DMS79 (cell line): ENCODE measurements around the gene PYCR2.
A peak's percentile ranks its signal among the peaks of the same experiment; 100 is the strongest.
"Not testable (repeated sequence)": the region's sequence is repeated elsewhere in the genome, so short reads cannot be mapped to it uniquely, and the experiment has no call there.

Experiments used
- DNase-seq: peaks from one replicate; lab custom pipeline; 2025; lab: John Stamatoyannopoulos, UW

The PYCR2 gene

DNA sequence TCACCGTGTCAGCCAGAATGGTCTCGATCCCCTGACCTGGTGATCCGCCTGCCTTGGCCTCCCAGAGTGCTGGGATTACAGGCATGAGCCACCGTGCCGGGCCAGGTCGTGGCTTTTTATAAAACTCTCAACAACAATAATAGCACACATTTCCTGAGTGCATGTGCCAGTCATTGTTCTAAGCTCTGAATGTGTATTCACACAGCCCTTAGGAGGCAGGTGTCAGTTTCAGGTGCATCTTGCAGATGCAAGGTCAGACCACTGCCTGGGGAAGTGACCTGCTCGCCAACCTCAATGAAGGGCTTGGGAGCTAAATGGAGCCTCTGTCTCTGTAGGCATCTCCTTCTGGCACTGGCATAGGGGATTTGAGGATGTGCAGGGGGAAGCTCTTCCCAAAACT, 18.5 kb upstream of the PYCR2 start:
- DNase-seq, result no peak

DNA sequence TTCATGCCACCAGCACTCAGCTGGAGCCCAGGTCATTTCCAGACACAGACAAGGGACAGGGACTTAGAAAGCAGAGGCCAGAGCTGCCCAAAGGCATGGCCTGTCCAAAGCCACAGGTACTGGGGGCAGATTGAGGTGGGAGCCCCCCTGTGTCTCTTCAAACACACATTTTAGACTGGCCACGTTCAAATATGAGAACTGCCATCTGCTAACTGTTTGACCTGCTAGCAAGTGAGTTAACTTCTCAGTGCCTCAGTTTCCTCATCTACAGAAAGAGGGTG, 17.8 kb upstream of the PYCR2 start:
- no peak for DNase-seq

DNA sequence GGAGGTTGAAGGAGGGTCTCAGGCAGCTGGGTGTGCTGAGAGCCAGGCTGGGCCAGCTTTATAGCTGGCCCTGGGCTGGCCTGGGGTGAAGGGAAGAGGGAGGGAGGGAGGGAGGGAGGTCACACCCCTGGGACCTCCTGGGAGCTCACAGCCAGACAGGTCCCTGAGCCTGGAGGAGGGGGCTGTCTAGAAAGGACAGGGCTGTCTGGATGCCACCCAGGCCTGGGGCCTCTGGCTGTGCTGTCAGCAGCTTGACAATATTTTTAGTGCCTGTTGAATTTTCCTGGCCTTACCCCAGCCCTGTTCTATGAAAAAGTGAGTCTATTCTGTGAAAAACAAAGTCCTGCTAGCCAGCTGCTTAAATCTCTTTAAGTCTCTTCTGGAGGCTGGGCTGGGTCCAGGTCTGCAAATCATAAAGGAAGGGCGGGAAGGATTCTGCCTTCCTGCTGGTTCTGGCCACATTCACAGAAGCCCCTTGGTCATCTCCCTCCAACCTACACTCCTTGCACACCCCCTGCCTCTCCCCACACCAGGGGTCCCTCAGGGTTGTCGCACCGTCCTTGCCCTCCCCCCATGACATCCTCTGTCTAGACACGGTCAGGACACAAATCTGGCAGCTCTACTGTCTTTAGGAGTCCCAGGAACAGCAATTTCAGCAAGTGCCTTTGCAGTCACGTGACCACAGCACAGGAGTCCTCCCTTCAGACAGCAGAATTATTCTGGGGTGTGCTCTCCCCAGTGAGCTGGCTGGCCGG, 17.3 kb upstream of the PYCR2 start, which contains the start of gene LEFTY2:
Gene LEFTY2 (minus strand): TSS at position 34 of the 755 bp plus-strand sequence. CDS start 80 bp downstream, outside the sequence.
- no peak for DNase-seq

DNA sequence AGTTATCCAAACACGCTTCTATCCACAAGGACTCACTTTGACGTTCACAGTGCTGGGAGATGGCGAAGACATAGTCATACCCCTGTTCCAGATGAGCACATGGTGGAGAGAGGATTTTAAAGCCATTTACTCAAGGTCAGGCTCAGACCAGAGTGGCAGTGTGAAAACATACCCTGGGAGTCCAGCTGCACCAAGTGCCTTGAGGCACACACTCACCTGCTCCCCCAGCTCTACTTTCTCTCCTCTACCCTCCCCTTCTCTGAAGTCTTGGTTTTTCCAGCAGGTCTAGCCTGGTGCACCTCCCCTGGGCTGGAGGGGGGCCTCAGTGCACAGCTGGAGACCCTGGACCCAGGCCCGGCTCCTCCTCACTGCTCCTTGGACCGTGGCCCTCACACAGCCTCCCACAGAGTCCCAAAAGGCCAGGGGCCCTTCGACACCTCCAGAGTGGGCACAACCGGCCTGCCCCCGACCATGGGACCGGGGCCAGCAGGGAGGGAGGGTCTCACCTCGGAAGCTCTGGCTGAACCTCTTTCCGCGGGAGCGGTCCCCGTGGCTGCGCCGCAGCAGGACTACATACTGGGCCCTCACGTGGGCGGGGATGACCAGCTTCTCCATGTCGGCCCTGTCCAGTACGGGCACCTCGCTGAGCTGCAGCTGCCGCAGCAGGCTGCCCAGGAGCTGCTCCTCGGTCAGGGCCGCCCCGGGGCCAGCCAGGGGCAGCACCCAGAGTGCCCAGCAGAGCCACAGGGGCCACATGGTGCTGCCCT, 16.5 kb upstream of the PYCR2 start:
- no peak for DNase-seq

DNA sequence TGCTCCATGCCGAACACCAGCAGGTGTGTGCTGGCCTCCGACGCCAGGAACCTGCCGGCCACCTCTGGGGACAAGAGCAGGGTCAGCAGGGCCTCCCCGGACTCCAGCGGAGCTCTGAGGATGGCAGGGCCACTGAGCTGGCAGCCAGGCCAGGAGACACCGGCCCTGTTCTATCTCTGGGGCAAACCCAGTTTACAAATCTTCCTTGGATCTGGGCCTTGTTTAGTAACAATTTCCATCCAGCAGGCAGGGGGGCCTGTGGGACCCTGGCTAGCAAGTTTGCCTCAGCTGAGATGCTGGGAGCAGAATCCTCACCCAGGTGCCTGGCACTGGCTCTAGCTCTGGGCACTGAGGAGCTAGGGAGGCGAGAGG, 15.9 kb upstream of the PYCR2 start:
- not testable (repeated sequence) for DNase-seq

DNA sequence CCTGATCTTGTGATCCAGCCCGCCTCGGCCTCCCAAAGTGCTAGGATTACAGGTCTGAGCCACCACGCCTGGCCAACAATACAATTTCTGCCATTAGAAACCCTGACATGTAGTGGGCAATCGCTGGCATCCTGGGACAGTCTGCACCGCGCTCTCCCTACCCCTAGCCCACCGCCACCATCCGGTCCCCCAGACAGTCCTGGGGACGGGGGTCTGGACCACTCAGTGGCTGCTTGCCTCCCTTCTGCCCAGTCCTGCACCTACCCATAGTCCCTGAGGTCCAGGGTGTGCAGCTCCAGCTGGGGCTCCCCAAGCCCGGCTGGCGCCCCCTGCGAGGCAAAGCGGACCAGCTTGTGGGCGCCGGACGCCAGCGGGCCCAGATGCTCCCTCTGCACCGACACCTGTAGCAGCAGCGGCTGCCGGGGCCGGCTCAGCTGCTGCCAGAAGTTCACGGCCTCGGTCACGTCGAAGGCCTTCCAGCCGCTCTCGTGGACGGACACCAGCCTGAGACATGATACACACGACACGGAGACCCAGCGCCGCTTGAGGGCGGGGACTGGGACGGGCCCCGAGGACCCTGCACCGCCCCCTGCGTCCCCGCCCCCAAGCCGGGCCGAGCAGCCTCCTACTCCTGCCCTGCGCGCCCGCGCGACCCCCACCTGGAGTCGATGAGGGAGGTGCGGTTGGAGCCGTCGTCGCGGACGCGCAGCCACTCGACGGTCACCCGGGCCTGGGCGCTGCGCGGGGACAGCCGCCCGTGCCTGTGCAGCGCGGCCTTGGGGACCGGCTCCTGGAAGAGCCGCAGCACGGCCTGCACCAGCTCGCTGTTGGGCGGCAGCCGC, 15.3 kb upstream of the PYCR2 start:
- not testable (repeated sequence) for DNase-seq

DNA sequence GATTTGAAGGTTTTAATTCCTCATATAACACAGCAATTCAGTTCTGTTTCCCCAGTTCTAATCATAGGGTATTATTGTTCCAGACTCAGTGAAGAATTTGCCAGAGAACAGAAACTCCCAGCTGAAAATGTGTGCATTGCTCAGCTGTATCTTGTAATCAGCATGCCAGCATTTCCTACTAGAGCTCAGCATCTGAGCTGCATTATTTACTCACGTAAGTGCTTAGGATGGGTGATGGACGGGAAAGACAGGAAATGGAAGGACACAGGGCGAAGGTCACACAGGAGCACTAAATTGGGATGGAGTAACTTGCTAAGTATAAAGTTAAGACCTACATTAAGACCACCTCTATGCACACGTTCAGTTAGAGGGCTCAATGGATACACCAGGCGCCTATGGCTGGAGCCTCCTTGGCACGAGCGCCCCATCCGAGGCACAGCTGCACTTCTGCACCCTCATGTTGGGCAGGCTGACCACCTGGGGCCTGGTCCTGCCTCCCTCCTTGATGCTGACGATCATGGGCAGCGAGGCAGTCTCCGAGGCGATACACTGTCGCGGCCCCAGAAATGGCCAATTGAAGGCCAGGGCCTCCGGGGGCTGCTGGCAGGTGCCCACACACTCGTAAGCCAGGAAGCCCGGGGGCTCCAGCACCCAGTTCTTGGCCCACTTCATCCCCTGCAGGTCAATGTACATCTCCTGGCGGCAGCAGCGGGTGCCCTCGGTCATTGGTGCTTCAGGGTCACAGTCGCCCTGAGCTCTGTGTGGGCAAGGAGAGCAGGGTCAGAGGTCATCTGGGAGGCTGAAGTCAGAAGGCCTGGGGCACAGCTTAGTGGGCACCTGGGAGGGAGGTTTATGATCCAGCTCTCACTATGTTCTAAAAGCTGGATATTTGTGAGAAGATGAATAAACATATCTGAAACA, 13.3 kb upstream of the PYCR2 start:
- no peak for DNase-seq

DNA sequence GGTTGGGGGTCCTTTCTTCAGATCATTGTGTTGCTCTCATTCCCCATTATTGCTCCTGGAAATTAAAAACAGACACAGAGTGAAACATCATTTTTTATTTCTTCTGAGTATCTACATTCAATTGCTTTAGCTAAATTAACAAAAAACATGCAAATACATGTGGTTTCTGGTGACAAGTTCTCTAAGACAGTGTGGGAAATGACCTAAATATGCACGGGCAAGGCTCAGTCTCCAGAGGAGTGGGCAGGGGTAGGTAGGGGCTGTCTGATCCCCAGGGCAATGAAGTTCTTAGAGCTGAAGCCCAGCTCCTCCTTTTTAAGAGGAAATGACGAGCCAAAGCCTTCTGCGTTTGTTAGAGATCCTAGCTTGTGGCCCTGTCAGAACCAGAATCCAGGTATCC, 12.5 kb upstream of the PYCR2 start:
- no peak for DNase-seq

DNA sequence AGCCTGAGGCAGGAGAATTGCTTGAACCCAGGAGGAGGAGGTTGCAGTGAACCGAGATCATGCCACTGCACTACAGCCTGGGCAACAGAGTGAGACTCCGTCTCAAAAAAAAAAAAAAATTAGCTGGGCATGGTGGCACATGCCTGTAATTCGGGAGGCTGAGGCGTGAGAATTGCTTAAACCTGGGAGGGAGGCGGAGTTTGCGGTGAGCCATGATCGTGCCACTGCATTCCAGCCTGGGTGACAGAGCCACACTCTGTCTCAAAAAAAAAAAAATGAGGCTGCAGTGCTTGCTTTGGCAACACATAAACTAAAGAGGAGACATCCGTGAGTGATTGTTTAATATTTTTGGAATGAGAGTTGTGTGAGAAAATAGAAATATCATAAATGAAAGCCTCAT, 12.0 kb upstream of the PYCR2 start:
- DNase-seq, result not testable (repeated sequence)

DNA sequence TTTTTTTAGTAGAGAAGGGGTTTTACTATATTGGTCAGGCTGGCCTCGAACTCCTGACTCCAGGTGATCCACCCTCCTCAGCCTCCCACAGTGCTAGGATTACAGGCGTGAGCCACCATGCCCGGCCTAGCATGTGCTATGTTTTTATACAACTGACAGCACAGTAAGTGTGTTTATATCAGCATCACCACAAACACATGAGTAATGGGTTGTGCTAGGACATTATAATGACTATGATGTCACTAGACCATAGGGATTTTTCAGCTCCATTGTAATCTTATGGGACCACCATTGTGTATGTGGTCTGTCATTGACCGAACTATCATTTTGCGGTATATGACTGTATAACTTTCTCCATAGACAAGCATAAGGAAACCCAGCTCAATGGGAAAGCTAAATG, 10.7 kb upstream of the PYCR2 start:
- no peak for DNase-seq

DNA sequence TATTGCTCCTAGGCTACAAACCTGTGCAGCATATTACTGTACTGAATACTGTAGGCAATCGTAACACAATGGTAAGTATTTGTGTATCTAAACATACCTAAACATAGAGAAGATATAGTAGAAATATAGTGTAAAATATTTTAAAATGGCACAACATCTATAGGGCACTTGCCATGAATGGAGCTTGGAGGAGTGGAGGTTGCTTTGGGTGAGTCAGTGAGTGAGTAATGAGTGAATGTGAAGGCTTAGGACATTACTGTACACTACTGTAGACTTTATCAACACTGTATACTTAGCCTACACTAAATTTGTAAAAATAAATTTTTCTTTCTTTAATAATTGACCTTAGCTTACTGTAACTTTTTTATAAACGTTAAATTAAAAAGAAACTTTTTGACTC, 9.0 kb upstream of the PYCR2 start:
- no peak for DNase-seq

DNA sequence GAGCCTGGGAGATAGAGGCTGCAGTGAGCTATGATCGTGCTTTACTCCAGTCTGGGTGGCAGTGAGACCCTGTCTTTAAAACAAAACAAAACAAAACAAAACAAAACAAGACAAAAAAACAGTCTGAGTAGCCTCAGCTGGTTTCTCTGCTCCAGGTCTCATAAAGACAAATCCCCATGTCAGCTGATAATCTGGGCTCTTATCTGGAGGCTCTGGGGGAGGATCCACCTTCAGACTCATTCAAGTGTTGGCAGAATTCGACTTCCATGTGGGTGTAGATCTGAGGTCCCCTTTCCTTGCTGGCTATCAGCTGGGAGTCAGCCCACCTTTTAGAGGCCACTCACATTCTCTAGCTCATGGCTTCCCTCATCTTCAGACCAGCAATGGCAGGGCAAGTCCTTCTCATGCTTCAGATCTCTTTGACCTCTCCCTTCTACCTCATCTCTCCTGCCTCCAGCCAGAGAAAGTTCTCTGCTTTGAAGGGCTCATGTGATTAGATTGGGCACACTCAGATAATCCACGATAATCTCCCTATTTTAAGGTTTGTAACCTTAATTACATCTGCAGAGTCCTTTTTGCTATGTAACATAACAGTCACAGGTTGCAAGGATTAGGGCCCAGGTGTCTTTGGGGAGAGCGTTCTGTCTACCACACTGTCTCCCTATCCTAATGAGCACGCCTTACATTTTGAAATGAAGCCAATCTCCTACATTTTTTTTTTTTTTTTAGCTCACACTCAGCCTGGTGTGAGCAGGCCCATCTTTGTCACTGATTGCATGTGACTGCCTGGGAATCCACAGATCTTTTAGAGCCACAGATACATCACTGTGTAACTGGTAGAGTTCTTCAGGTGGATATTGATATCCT, 7.5 kb upstream of the PYCR2 start:
- no peak for DNase-seq

DNA sequence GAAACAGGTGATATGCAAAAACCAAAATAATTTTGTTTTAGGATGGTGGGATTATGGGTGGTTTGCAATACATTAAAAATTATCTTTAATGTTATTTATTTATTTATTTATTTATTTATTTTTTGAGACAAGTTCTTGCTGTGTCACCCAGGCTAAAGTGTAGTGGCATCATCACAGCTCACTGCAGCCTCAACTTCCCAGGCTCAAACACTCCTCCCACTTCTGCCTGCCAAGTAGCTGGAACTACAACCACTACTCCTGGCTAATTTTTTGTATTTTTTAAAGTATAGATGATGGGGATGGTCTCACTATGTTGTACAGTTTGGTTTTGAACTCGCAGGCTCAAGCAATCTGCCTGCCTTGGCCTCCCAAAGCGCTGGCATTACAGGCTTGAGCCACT, 6.5 kb upstream of the PYCR2 start:
- no peak for DNase-seq

DNA sequence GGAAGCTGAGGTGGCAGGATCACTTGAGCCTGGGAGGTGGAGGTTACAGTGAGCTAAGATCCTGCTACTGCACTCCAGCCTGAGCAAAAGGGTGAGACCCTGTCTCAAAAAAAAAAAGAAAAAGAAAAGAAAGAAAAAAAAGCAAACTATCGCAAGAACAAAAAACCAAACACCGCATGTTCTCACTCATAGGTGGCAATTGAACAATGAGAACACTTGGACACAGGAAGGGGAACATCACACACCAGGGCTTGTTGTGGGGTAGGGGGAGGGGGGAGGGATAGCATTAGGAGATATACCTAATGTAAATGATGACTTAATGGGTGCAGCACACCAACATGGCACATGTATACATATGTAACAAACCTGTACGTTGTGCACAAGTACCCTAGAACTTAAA, 5.4 kb upstream of the PYCR2 start:
- DNase-seq, result not testable (repeated sequence)

DNA sequence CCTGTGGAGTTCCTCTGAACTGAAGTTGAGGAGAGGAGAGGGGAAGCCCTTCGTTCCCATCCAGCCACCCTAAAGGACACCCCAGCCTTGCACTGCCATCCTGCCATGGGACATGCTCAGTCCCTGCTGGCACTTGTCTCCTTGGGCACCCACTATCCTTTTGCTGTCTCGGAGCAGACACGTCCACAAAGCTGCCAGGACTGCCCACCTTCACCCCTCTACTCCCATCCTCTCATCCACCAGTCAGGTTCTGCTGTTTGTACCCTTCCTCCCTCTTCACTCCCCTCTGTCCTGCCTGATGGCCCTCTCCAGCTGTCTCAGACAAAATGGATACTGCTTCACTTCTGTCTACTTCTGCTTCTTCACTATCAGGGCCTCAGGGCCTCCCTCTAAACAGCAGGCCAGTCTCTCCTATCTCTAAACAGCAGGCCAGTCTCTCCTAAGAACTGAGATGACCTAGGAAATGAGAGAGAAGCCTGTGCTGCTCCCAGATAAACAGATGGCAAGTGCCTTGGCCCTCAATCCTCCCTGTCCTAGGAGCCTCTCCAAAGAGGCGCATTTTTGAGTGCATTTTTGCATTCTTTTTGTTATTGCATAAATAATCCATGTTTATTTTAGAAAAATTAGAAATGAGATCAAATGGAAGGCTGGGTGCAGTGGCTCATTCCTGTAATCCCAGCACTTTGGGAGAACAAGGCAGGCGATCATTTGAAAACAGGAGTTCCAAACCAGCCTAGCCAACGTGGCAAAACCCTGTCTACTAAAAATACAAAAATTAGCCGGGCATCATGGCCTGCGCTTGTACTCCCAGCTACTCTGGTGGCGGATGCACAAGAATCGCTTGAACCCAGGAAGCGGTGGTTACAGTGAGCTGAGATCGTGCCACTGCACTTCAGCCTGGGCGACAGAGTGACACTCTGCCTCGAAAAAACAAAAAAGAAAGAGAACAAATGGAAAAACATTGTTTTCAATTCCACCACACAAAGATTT, 4.4 kb upstream of the PYCR2 start:
- DNase-seq, result no peak

DNA sequence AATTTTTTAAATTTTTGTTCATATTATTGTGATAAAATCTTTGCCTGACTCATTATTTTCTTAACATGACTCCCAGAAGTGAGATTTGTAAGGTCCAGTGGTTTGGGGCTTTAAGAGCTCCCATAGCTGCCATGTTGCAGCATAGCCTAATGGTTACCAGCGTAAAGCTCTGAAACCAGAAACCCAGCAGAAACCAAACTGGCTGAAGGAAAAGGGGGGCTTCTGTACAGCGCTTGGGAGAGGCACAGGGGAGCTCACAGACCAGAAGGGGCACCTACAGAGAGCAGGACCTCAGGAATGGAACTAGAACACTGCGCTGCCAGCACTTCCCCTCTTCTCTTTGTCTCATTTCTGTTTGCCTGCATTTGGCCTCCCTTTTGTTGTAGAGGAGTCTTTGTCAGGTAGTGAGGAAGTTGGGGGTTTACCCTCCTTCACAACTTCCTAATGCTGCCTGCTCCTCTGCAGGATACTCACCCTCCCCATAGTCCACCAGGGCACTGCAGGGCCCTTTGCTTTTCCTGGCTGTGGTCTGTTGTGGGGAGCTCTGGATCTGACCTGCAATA, 2.6 kb upstream of the PYCR2 start:
- no peak for DNase-seq

DNA sequence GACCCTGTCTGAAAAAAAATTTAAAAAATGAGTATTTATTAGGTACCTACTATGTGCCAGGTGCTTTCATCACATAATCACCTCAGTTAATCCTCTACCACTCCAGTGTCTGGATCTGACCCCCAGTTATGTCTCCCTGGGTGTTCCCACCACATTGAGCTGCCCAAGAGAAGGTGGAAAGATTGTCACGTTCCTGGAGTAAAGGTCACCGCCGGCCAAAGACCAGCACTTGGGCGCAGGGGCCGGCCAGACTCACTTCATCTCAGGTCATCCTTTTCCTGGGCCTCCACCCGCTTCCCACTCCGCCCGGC, 714 bp downstream of the PYCR2 start:
- DNase-seq, result no peak

DNA sequence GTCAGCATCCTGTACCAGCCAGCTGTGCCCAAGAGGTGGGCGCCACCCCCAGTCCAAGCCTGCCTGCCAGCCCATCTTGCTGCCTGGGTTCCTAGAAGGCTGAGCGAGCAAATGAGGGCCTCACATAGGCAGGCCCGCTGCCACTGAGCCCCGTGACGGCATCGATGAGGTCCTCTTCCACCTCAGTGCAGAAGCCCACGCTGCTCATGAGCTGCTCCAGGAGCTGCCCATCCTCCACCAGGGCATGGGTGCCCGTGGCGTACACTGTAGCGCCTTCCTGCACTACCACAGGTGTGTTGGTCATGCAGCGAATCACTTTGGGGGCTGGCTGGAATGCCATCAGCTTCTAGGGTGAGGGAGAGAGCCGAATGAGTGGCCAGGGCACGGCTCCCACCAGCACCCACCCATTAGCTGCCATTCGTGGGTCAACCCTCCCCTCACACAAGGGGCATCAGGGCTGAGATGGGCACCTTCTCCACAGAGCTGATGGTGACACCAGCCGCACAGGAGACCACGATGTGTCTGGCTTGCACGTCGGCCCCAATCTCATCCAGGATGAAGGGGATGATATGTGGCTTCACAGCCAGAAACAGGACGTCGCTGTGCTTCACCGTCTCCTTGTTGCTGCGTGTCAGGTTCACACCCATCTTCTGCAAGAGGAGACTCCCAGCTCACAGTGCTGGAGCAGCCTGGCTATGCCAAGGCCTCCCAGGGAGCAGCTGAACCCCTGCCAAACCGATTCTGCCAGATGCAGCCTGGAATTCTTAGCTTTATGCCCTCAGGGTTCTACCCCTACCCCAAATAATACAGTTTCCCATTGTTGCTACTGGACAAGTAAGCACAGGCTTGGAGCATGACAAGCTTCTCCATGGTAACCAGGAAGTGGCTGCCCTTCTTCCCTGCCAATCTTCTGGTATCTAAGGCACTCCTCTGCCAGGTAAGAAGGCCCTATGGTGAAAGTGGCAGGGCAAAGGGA, 2.0 kb downstream of the PYCR2 start:
- DNase-seq, result peak; percentile 70
